Common myeloid progenitor, CD34-positive (primary cell): ENCODE data around the gene ATAD3C. TPM values are rescaled to one million over a fixed set of nuclear protein-coding genes. Genes with fewer than 3 reads are reported as not detected.

ENCODE experiments used
- CTCF ChIA-PET: fragments of 350-600 bp; sonication (Branson Sonifier 250); formaldehyde crosslinking; loops from one replicate; lab custom pipeline; 2021; ENCODE audit warnings: antibody characterized with exemption; lab: Charles Lee
- POLR2A ChIA-PET: fragments of 350-600 bp; sonication (Branson Sonifier 250); formaldehyde crosslinking; loops from one replicate; lab custom pipeline; 2021; ENCODE audit warnings: antibody characterized with exemption; lab: Charles Lee
- DNase-seq, 3 donors: peaks; one replicate each; pipeline versions ENCODE4 v3.0.0 to v3.0.0-alpha.2; 2013
- H3K27ac ChIP-seq, 2 experiments: 1 replicate in 1 of 2; 2 replicates in 1 of 2; pipeline ENCODE4 v1.7.0; 2013; ENCODE audit warnings: inconsistent platforms in 2 of 2, low read length in 2 of 2, mild to moderate bottlenecking in 2 of 2, low read depth in 1 of 2, moderate library complexity in 1 of 2; ENCODE audit not compliant: severe bottlenecking in 2 of 2, insufficient read depth in 1 of 2, poor library complexity in 1 of 2
- H3K27me3 ChIP-seq, 5 experiments: replicated peaks in 2 of 5; 1 replicate in 3 of 5; 2 replicates in 2 of 5; pipeline versions ENCODE4 v1.6.1 to v1.7.0; 2013; ENCODE audit warnings: low read length in 4 of 5, mild to moderate bottlenecking in 2 of 5, moderate library complexity in 2 of 5, inconsistent platforms in 1 of 5; ENCODE audit not compliant: insufficient read depth in 5 of 5, control insufficient read depth in 4 of 5
- H3K36me3 ChIP-seq, 4 experiments: 1 replicate in 2 of 4; 2 replicates in 2 of 4; pipeline versions ENCODE4 v1.6.1 to v1.7.0; 2013; ENCODE audit warnings: low read length in 3 of 4, control low read depth in 1 of 4, mild to moderate bottlenecking in 1 of 4; ENCODE audit not compliant: control insufficient read depth in 4 of 4, insufficient read depth in 4 of 4
- H3K4me1 ChIP-seq, 4 experiments: 1 replicate in 3 of 4; 2 replicates in 1 of 4; pipeline versions ENCODE4 v1.6.1 to v1.7.1; 2013; ENCODE audit warnings: low read length in 3 of 4, mild to moderate bottlenecking in 3 of 4, control low read depth in 1 of 4, inconsistent platforms in 1 of 4, moderate library complexity in 1 of 4; ENCODE audit not compliant: control insufficient read depth in 4 of 4, insufficient read depth in 4 of 4; ENCODE audit errors: control extremely low read depth in 1 of 4
- H3K4me3 ChIP-seq, 7 experiments: 1 replicate in 4 of 7; 2 replicates in 3 of 7; pipeline versions ENCODE4 v1.5.1 to v1.7.0; 2013; ENCODE audit warnings: mild to moderate bottlenecking in 7 of 7, low read length in 6 of 7, moderate library complexity in 6 of 7, inconsistent platforms in 2 of 7, low read depth in 2 of 7, control low read depth in 1 of 7; ENCODE audit not compliant: insufficient read depth in 4 of 7, control insufficient read depth in 1 of 7; ENCODE audit errors: extremely low read depth in 1 of 7
- H3K9me3 ChIP-seq, 5 experiments: 1 replicate in 4 of 5; 2 replicates in 1 of 5; pipeline versions ENCODE4 v1.6.1 to v1.7.1; 2013; ENCODE audit warnings: low read length in 4 of 5, mild to moderate bottlenecking in 2 of 5, inconsistent platforms in 1 of 5, low read depth in 1 of 5, moderate library complexity in 1 of 5; ENCODE audit not compliant: control insufficient read depth in 4 of 5, insufficient read depth in 2 of 5; ENCODE audit errors: control extremely low read depth in 1 of 5
- WGBS: methylation state at CpG from one replicate; pipeline ENCODE4 v1.1.5; 2013; ENCODE audit not compliant: insufficient coverage; 5-methylcytosine and 5-hydroxymethylcytosine counted together
- polyA plus RNA-seq: library from polyadenylated mRNA; unstranded; fragments of 120-200 nt; gene quantifications from one replicate; pipeline ENCODE4 v1.2.1, GENCODE V29; 2013

Gene ATAD3C, protein sequence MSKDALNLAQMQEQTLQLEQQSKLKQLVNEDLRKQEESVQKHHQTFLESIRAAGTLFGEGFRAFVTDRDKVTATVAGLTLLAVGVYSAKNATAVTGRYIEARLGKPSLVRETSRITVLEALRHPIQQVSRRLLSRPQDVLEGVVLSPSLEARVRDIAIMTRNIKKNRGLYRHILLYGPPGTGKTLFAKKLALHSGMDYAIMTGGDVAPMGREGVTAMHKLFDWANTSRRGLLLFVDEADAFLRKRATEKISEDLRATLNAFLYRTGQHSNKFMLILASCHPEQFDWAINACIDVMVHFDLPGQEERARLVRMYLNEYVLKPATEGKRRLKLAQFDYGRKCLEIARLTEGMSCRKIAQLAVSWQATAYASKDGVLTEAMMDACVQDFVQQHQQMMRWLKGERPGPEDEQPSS
- 1.3 TPM for polyA plus RNA-seq

DNA sequence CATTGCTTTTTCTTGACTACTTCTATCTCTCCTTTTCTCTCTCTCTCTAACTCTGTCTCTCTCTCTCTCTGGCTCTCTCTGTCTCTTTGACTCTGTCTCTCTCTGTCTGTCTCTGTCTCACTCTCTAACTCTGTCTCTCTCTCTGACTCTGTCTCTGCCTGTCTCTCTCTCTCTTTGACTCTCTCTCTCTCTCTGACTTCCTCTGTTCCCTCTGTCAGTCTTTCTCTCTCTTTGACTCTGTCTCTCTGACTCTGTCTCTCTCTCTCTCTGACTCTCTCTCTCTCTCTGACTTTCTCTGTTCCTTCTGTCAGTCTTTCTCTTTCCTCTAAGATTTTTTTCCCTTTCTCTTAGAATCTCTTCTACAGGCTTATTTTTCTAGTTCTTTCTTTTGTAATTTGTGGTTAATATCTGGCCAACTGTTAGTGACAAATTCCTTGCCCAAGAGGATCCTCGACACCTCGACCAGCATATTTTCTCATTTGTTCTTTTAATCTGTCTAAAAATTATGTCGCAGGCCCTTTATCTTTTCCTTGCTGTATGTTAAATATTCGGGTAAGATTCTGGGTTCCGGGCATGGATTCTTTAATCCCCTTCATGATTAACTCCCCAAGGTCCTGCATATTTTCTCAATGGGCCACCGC, at the start of gene ATAD3C:
Gene ATAD3C, plus strand, starts transcription at position 591 of the 641 bp plus-strand sequence. CDS start 995 bp downstream, outside the sequence.
- Histone ChIP-seq H3K36me3 (no peaks in the 10 kb centered on the region), H3K27ac (no peak within 1 kb of the TSS), H3K4me3 (no peak within 1 kb of the TSS), H3K27me3 (peaks cover 0 to 2% (median 0%) of the 10 kb centered on the region in 5 experiments), H3K4me1 (no peaks in the 10 kb centered on the region), H3K9me3 (no peaks in the 10 kb centered on the region)
- no peak for DNase-seq
- POLR2A ChIA-PET: no interaction called here
- CTCF ChIA-PET: interaction anchor here (0.9 kb wide), 1 partner anchor 9 kb away, joined by 4 read pairs; no protein-coding TSS in a partner anchor
- WGBS: 89% methylated on average over 4 of the region's 6 CpGs

DNA sequence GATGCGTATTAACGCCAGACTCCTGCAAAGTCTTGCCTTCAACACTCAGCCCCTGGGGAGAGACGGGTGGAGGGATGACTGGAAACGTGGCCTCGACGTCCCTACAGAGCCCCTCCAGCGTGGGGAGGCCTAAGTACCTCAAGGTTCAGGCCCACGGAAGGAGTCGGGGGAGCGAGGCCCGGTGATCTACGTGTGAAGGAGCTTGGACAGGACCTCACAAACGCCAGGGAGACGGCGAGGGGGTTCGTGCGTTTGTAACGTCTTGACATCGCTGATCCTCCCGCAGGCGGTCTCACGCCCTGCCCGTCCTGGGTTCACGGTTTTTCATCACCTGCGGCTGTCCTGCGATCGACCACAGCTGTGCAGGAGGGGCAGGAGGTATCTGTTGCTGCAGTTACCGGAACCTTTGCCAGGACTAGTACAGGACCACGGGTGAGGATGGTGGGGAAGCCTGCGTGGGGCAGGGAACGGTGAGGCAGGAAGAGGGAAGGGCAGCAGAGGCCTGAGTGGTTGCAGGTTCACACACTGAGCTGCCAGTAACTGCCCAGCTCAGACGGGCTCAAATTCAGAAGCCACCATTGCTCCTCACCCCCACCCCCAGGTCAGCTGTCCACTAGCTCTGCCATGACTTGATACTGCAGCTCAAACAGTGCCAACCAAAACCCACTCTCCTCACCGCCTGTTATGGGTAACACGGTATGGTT, 49.5 kb upstream of the ATAD3C start:
- CTCF ChIA-PET: interaction anchor here (1.1 to 3.1 kb wide), 9 partner anchors 8 to 105 kb away, joined by 3 to 12 read pairs (median 8); partner anchors contain the start of genes AURKAIP1 and MRPL20
- Histone ChIP-seq H3K27me3 (no peaks in the 10 kb centered on the region), H3K4me3 (peak overlapping the region; percentile 56 to 97 (median 92)), H3K27ac (peak overlapping the region; percentile 78 to 91), H3K9me3 (no peaks in the 10 kb centered on the region), H3K4me1 (peaks cover 0 to 33% (median 30%) of the 10 kb centered on the region in 4 experiments), H3K36me3 (peaks cover 5 to 64% (median 43%) of the 10 kb centered on the region in 4 experiments)
- POLR2A ChIA-PET: interaction anchor here (2.4 kb wide), 1 partner anchor 24 kb away, joined by 10 read pairs; the partner anchor contains the start of gene AURKAIP1
- 6% methylated on average over 30 of the region's 34 CpGs for WGBS
- DNase-seq: no peak

DNA sequence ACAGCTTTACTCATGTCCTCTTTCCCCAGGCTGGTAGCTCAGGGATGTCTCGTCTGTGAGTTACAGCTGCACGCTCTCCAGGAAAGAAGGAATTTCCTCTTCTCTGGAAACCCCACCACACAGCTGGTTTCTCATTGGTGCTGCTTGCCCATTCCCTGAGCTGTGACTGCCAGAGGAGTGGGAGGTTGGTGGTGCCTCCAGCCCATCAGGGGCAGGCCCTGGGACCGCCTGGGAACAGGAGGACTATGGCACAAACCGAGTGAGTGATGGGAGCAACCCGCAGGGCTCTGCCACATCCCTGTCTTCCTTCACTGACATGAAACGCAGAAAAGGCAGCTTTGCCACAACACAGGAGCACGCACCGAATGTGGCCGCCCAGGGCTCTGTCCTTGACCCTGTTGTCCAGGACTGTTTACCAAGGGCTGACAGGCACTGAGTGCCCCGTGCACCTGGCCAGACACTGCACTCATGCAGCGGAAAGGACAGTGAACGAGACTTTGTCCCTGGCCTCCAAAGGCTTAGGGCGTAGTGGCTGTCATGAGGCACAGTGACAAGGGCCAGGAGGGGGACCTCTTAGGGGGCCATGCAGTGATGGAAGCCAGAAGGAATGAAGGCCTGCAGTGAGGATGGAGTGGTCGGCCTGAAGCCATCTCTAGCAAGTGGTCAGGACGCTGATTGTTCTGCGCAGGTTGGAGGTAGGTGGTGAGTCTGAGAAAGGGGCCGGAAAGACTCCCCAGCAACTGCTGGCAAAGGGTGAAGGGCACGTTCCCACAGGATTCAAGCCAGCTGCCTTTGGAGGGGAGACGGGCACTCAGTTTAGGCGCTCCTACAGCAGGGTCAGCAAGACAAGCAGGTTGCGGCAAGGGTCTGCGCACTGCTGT, 48.7 kb upstream of the ATAD3C start:
- no peaks in the 10 kb centered on the region for H3K27me3 ChIP-seq
- peaks cover 5 to 64% (median 41%) of the 10 kb centered on the region in 4 experiments for H3K36me3 ChIP-seq
- H3K9me3 ChIP-seq: no peaks in the 10 kb centered on the region
- ChIA-PET CTCF (interaction anchor here (1.1 to 2.4 kb wide), 6 partner anchors 13 to 104 kb away, joined by 3 to 12 read pairs (median 6); partner anchors contain the start of gene AURKAIP1), POLR2A (interaction anchor here (2.4 kb wide), 1 partner anchor 25 kb away, joined by 10 read pairs; the partner anchor contains the start of gene AURKAIP1)
- peak overlapping the region; percentile 78 to 91 for H3K27ac ChIP-seq
- H3K4me1 ChIP-seq: peaks cover 0 to 37% (median 32%) of the 10 kb centered on the region in 4 experiments
- WGBS: 96% methylated on average over 20 of the region's 22 CpGs
- no peak for DNase-seq
- H3K4me3 ChIP-seq: peak overlapping the region in 6 of 7 experiments; percentile 56 to 97 (median 94)

DNA sequence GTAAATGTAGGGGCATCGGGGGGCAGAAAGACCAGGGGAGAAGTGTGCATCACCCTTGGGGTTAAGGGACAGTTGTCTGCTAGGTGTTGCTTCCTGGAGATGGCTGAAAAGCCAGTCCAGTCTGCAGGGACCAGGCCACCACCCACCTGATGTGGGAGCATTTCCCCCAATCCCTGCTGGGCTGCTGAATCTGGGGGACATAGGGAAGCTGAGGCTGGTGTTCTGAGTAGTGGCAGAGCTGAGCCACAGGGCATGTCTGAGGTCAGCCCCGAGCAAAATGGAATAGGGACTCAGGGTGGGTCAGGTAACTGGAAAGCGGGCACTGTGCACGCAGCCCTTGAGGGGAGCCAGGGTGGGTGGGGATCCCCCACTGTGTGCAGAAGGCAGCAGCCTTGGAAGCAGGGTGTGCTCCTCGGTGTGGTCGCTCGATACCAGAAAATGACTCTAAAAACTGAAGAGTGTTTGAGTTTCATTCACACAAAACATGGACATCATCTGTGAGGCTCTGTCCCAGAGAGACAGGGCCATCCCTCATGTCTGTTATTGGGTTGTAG, 48.0 kb upstream of the ATAD3C start:
- CTCF ChIA-PET: interaction anchor here (0.8 to 1.9 kb wide), 6 partner anchors 9 to 40 kb away, joined by 3 to 8 read pairs (median 6); no protein-coding TSS in a partner anchor

DNA sequence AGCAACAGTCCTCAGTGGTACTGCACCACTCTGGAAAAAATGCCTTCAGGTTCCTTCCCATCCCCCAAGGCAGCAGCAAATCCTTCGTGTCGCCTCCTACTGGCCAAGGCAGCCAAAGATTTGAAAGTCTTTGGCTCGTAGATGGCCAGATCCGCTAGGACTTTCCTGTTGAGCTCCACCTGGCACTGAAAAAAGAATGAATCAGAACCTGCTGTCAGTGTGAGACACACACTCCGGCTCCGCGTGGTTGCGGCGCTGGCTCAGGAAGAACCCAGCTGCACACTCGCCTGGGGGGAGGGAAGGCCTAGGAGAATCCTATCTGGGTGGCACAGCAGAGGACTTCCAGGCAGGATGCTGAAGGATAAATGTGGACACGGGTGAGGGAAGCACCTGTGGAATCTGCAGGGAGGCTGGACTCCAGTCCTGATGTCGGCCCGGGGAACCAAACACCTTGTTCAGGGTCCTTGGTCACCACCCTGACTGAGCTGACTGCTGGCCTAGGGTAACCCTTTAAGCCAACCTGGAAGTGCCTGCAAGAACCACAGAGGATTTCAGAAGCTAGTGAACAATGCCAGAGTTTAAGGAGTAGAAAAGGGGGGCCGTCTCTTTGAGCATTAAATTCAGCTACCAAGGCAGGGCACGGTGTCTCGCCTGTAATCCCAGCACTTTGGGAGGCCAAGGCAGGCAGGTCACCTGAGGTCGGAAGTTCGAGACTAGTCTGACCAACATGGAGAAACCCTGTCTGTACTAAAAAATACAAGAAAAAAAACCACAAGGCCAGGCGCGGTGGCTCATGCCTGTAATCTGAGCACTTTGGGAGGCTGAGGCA, 47.2 kb upstream of the ATAD3C start:
- no peaks in the 10 kb centered on the region for H3K27me3 ChIP-seq
- 89% methylated on average over 15 of the region's 20 CpGs for WGBS
- DNase-seq: peak; percentile 48 to 74 (median 67)
- peaks cover 0 to 44% (median 39%) of the 10 kb centered on the region in 4 experiments for H3K4me1 ChIP-seq
- peaks cover 5 to 61% (median 37%) of the 10 kb centered on the region in 4 experiments for H3K36me3 ChIP-seq
- ChIA-PET CTCF (interaction anchor here (0.8 to 1.9 kb wide), 9 partner anchors 10 to 102 kb away, joined by 3 to 8 read pairs (median 4); no protein-coding TSS in a partner anchor), POLR2A (interaction anchor here (0.6 to 0.9 kb wide), 2 partner anchors 20 to 50 kb away, joined by 3 to 4 read pairs; no protein-coding TSS in a partner anchor)
- no peak overlapping the region for H3K27ac ChIP-seq
- H3K9me3 ChIP-seq: no peaks in the 10 kb centered on the region
- no peak overlapping the region for H3K4me3 ChIP-seq

More for the DNA sequence above, 48.0 kb upstream of the ATAD3C start:
- WGBS: 96% methylated on average over 7 of the region's 7 CpGs
- H3K9me3 ChIP-seq: no peaks in the 10 kb centered on the region
- peaks cover 0 to 44% (median 39%) of the 10 kb centered on the region in 4 experiments for H3K4me1 ChIP-seq
- peaks cover 5 to 66% (median 41%) of the 10 kb centered on the region in 4 experiments for H3K36me3 ChIP-seq
- no peak for DNase-seq
- no peaks in the 10 kb centered on the region for H3K27me3 ChIP-seq
- no peak overlapping the region for H3K4me3 ChIP-seq
- no peak overlapping the region for H3K27ac ChIP-seq
- POLR2A ChIA-PET: no interaction called here
